ENCODE measurements around the gene LEPR. TPM values are rescaled to one million over a fixed set of nuclear protein-coding genes. Genes with fewer than 3 reads are reported as not detected.

The LEPR gene, protein sequence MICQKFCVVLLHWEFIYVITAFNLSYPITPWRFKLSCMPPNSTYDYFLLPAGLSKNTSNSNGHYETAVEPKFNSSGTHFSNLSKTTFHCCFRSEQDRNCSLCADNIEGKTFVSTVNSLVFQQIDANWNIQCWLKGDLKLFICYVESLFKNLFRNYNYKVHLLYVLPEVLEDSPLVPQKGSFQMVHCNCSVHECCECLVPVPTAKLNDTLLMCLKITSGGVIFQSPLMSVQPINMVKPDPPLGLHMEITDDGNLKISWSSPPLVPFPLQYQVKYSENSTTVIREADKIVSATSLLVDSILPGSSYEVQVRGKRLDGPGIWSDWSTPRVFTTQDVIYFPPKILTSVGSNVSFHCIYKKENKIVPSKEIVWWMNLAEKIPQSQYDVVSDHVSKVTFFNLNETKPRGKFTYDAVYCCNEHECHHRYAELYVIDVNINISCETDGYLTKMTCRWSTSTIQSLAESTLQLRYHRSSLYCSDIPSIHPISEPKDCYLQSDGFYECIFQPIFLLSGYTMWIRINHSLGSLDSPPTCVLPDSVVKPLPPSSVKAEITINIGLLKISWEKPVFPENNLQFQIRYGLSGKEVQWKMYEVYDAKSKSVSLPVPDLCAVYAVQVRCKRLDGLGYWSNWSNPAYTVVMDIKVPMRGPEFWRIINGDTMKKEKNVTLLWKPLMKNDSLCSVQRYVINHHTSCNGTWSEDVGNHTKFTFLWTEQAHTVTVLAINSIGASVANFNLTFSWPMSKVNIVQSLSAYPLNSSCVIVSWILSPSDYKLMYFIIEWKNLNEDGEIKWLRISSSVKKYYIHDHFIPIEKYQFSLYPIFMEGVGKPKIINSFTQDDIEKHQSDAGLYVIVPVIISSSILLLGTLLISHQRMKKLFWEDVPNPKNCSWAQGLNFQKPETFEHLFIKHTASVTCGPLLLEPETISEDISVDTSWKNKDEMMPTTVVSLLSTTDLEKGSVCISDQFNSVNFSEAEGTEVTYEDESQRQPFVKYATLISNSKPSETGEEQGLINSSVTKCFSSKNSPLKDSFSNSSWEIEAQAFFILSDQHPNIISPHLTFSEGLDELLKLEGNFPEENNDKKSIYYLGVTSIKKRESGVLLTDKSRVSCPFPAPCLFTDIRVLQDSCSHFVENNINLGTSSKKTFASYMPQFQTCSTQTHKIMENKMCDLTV
- polyA plus RNA-seq (2013), result 5.0 and 5.1 TPM in 2 replicates

DNA sequence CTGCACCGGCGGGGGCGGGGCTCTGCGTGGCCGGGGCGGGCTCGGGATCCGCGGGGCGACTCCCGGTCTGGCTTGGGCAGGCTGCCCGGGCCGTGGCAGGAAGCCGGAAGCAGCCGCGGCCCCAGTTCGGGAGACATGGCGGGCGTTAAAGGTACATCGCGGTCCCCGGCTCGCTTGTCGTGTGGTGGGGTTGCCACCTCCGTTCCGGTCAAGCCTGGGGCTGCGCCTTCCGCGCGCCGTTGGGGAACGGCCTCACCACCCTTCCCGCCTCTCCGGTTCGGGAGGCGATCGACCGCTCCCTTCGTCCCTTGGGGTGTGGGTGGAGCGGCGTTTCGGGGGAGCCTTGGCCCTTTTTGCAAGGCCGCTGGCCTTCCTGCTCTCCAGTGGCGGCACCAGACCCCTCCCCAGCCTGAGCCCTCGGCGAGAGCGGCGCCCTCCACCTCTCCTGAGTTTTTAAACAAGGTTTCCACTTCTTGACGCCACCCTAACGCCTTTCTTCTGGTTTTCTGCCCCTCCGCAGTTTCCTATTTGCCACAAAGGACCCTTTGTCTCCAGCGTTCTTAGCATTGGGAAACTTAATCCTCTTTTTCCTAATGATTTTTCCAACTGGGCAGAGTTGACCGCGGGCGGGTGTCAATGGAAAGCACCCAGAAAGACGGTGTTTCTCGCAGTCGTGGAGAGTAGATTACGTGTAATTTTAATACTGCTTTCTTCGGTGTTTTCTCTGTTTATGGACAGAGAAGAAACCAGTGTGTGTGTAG, at the start of gene LEPR, which contains the start of gene LEPROT:
LEPR (plus strand) TSS at position 79 of the 761 bp plus-strand sequence. CDS start 144,898 bp downstream, outside the sequence.
LEPROT (plus strand) TSS at position 79 of the 761 bp plus-strand sequence; CDS start at position 136, 57 bp downstream.
- Histone ChIP-seq H3K79me1 (ENCODE audit: low read length) (peaks cover 27% of the 10 kb centered on the region), H3K36me3 (ENCODE audit: control insufficient read depth in 1 of 2, insufficient read depth in 2 of 2, low read length in 2 of 2) (peaks cover 5 to 7% of the 10 kb centered on the region in 2 experiments)

DNA sequence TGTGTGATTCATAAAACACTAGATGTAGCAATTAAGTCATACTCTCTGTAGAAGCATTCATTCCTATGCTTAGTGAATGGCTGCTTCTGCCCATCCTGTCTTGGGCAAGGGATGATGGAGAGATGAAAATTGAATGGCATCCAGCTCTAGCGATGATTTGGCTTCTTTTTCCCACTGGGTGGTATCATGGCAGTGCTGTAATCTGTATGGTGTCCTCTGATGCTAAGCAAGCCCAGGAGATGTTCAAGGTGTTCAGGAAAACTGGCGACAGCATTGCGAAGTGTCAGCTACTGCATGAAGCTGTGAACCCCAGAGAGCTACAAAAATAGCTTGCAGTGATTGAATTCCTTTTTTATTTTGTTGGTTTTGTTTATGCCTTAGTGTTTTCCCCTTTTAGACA, 48.9 kb upstream of the LEPR start:
- no peak overlapping the region for H3K4ac ChIP-seq (ENCODE audit: low read depth, low read length)
- no peaks in the 10 kb centered on the region for H3K36me3 ChIP-seq (ENCODE audit: control insufficient read depth in 1 of 2, insufficient read depth in 2 of 2, low read length in 2 of 2)
- no peak overlapping the region for H3K9ac ChIP-seq (ENCODE audit: low read length)
- H3K4me3 ChIP-seq (ENCODE audit: low read depth, low read length), result no peak overlapping the region
- no peak overlapping the region for H4K91ac ChIP-seq (ENCODE audit: low read depth, low read length)
- DNase-seq, result no peak
- H3K4me1 ChIP-seq (ENCODE audit: control insufficient read depth in 1 of 2, insufficient read depth in 2 of 2, low read length in 2 of 2), result no peaks in the 10 kb centered on the region
- H2AK5ac ChIP-seq (ENCODE audit: low read length), result no peak overlapping the region
- no peak overlapping the region for H3K27ac ChIP-seq (ENCODE audit: low read depth, low read length)
- no peaks in the 10 kb centered on the region for H3K27me3 ChIP-seq (ENCODE audit: insufficient read depth, low read length)
- no peak overlapping the region for H2BK120ac ChIP-seq (ENCODE audit: insufficient read depth, low read length, poor library complexity)
- no peak overlapping the region for H3K14ac ChIP-seq (ENCODE audit: low read length)
- H3K4me2 ChIP-seq (ENCODE audit: low read length), result no peak overlapping the region
- no peaks in the 10 kb centered on the region for H3K9me3 ChIP-seq (ENCODE audit: insufficient read depth, low read depth, low read length)
- H3K23ac ChIP-seq (ENCODE audit: low read length), result no peak overlapping the region
- no peak overlapping the region for H2BK12ac ChIP-seq (ENCODE audit: low read length)
- no peak overlapping the region for H3K18ac ChIP-seq (ENCODE audit: low read length)
- H3K79me1 ChIP-seq (ENCODE audit: low read length), result no peaks in the 10 kb centered on the region
- H4K12ac ChIP-seq (ENCODE audit: low read depth, low read length), result no peak overlapping the region
- H2BK5ac ChIP-seq (ENCODE audit: low read depth, low read length, poor library complexity), result no peak overlapping the region
- no peak overlapping the region for H2AFZ ChIP-seq (ENCODE audit: insufficient read depth, low read length, poor library complexity)
- no peaks in the 10 kb centered on the region for H3K79me2 ChIP-seq (ENCODE audit: control insufficient read depth, insufficient read depth, low read length, poor library complexity)
- H4K8ac ChIP-seq (ENCODE audit: low read depth, low read length), result no peak overlapping the region
- WGBS (ENCODE audit: extremely low coverage, insufficient coverage, insufficient read length), result no CpG with 5 or more reads among the region's 3 CpGs

More for the DNA sequence above, at the start of gene LEPR, which contains the start of gene LEPROT:
- Histone ChIP-seq H3K9me3 (ENCODE audit: insufficient read depth, low read depth, low read length) (no peaks in the 10 kb centered on the region), H3K27ac (ENCODE audit: low read depth, low read length) (peak within 1 kb of the TSS; percentile 99), H2BK12ac (ENCODE audit: low read length) (peak within 1 kb of the TSS; percentile 15), H3K4me3 (ENCODE audit: low read depth, low read length) (peak within 1 kb of the TSS; percentile 93), H4K8ac (ENCODE audit: low read depth, low read length) (peak within 1 kb of the TSS; percentile 96), H3K4me1 (ENCODE audit: control insufficient read depth in 1 of 2, insufficient read depth in 2 of 2, low read length in 2 of 2) (peaks cover 17 to 27% of the 10 kb centered on the region in 2 experiments), H2AFZ (ENCODE audit: insufficient read depth, low read length, poor library complexity) (peak within 1 kb of the TSS; percentile 92), H3K18ac (ENCODE audit: low read length) (peak within 1 kb of the TSS; percentile 99), H3K14ac (ENCODE audit: low read length) (peak within 1 kb of the TSS; percentile 97), H2BK5ac (ENCODE audit: low read depth, low read length, poor library complexity) (peak within 1 kb of the TSS; percentile 94), H4K91ac (ENCODE audit: low read depth, low read length) (peak within 1 kb of the TSS; percentile 98), H2BK120ac (ENCODE audit: insufficient read depth, low read length, poor library complexity) (peak within 1 kb of the TSS; percentile 98), H3K79me2 (ENCODE audit: control insufficient read depth, insufficient read depth, low read length, poor library complexity) (peaks cover 20% of the 10 kb centered on the region), H4K12ac (ENCODE audit: low read depth, low read length) (peak within 1 kb of the TSS; percentile 86), H3K27me3 (ENCODE audit: insufficient read depth, low read length) (no peaks in the 10 kb centered on the region), H3K23ac (ENCODE audit: low read length) (no peak within 1 kb of the TSS), H3K4ac (ENCODE audit: low read depth, low read length) (peak within 1 kb of the TSS; percentile 93), H3K9ac (ENCODE audit: low read length) (peak within 1 kb of the TSS; percentile 94), H2AK5ac (ENCODE audit: low read length) (peak within 1 kb of the TSS; percentile 97), H3K4me2 (ENCODE audit: low read length) (peak within 1 kb of the TSS; percentile 95)
- peak; percentile 20 to 38 for DNase-seq
- WGBS (ENCODE audit: extremely low coverage, insufficient coverage, insufficient read length), result no CpG with 5 or more reads among the region's 60 CpGs

DNA sequence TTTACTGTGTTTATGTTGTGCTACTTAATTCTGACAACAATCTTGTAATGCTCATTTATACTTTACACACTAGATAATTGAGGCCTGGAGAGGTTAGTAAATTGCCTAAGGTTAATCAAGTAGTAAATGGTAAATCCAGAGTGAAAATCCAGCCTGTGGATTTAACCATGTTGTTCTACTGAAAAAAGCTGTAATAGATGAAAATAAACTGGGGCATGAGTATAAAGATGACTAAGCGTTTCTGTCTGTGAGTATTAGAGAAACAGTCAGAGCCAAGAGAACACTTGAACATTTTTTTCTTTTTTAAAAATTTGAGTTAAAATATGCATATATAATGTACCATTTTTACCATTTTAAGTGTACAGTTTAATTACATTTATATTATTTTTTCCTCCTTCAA, 47.9 kb upstream of the LEPR start:
- WGBS (ENCODE audit: extremely low coverage, insufficient coverage, insufficient read length), result no CpG with 5 or more reads among the region's 1 CpG

More for the DNA sequence above, 47.9 kb upstream of the LEPR start:
- Histone ChIP-seq H2BK12ac (ENCODE audit: low read length) (no peak overlapping the region), H3K27ac (ENCODE audit: low read depth, low read length) (no peak overlapping the region), H4K12ac (ENCODE audit: low read depth, low read length) (no peak overlapping the region), H3K36me3 (ENCODE audit: control insufficient read depth in 1 of 2, insufficient read depth in 2 of 2, low read length in 2 of 2) (no peaks in the 10 kb centered on the region), H3K9me3 (ENCODE audit: insufficient read depth, low read depth, low read length) (no peaks in the 10 kb centered on the region), H2BK120ac (ENCODE audit: insufficient read depth, low read length, poor library complexity) (no peak overlapping the region), H3K9ac (ENCODE audit: low read length) (no peak overlapping the region), H3K23ac (ENCODE audit: low read length) (no peak overlapping the region), H2AK5ac (ENCODE audit: low read length) (no peak overlapping the region), H3K14ac (ENCODE audit: low read length) (no peak overlapping the region), H3K4ac (ENCODE audit: low read depth, low read length) (no peak overlapping the region), H3K79me1 (ENCODE audit: low read length) (no peaks in the 10 kb centered on the region), H3K18ac (ENCODE audit: low read length) (no peak overlapping the region), H2AFZ (ENCODE audit: insufficient read depth, low read length, poor library complexity) (no peak overlapping the region), H3K4me2 (ENCODE audit: low read length) (no peak overlapping the region), H3K4me3 (ENCODE audit: low read depth, low read length) (no peak overlapping the region), H4K8ac (ENCODE audit: low read depth, low read length) (no peak overlapping the region), H3K27me3 (ENCODE audit: insufficient read depth, low read length) (no peaks in the 10 kb centered on the region), H3K79me2 (ENCODE audit: control insufficient read depth, insufficient read depth, low read length, poor library complexity) (no peaks in the 10 kb centered on the region), H4K91ac (ENCODE audit: low read depth, low read length) (no peak overlapping the region), H3K4me1 (ENCODE audit: control insufficient read depth in 1 of 2, insufficient read depth in 2 of 2, low read length in 2 of 2) (no peaks in the 10 kb centered on the region), H2BK5ac (ENCODE audit: low read depth, low read length, poor library complexity) (no peak overlapping the region)
- DNase-seq, result no peak

Data from trophoblast cell (in vitro differentiated cells and primary cell).